GM18951 (cell line): ENCODE measurements around the gene VSIG10L2.
A peak's percentile ranks its signal among the peaks of the same experiment; 100 is the strongest.
"Not testable (repeated sequence)": the region's sequence is repeated elsewhere in the genome, so short reads cannot be mapped to it uniquely, and the experiment has no call there.

Experiments used
- POLR2A ChIP-seq: IDR thresholded peaks from 4 replicates; pipeline ENCODE4 v1.6.1; 2011; ENCODE audit warnings: mild to moderate bottlenecking; ENCODE audit not compliant: insufficient read length, insufficient read depth; ENCODE audit errors: extremely low read depth
- in situ Hi-C: fragments of 300-500 bp; cut with MboI; formaldehyde crosslinking; loops from one replicate; pipeline ENCODE4 v1.12.0; 2022; ENCODE audit warnings: low sequenced_read_pairs, mixed read lengths, inconsistent platforms; ENCODE audit not compliant: unreplicated experiment

Gene VSIG10L2

GRCh38 chr11:125945797-125946520, at the start of gene VSIG10L2:
Gene VSIG10L2, plus strand, starts transcription at chr11:125946044. Its CDS starts 12 bp downstream, at chr11:125946056.
- in situ Hi-C loops, result no loop called here
- TF ChIP-seq POLR2A, result no peak

GRCh38 chr11:125901872-125902271, 44.0 kb upstream of the VSIG10L2 start:
- no peak for TF ChIP-seq POLR2A
- in situ Hi-C loops, result no loop called here

GRCh38 chr11:125902277-125902926, 43.4 kb upstream of the VSIG10L2 start:
- no peak for TF ChIP-seq POLR2A
- in situ Hi-C loops, result no loop called here

DNA sequence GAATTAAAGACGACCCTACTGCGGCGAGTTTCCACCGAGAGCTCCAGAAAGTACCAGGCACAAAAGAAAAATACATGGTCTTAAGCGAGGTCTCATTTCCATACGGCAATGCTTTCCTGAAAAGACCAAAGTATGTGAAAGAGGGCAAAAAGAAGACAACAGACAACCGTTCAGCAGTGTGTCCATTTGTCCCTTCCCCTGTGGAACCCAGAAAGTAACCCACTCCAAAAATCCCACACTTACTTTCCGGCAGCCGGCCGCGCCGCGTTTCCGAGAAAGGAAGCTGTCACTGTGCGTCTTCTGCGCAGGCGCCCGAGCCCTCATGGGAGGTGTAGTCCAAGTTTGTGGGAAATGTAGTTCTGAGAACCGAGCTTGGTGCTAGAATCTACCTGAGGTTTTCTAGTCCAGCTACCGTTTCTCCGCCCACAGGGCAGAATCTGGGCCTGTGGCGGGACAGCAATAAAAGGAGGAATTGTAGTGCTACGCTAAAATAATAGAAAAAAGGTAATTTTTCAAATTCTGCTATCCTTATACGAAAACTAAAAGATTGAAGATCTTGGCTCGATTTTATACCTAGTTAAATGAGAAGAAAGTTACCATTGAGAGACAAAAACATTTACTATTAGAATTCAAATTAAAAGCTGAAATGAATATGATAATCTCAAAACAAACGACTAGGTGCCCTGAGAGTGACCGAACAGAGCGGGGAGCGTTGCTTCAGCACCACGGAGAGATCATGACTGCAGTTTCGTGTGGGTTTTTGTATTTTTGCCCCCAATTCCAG, 42.7 kb upstream of the VSIG10L2 start, which contains the start of gene PUS3:
TSS of gene PUS3 (minus strand) at position 280 of the 784 bp plus-strand sequence. CDS start 6,922 bp downstream, outside the sequence.
- in situ Hi-C loops, result no loop called here
- peak; percentile 81 for TF ChIP-seq POLR2A

- in situ Hi-C loops, result no loop called here
- TF ChIP-seq POLR2A, result no peak
Observed at GRCh38 chr11:125903711-125904659, 41.9 kb upstream of the VSIG10L2 start, which contains the start of gene DDX25. Gene DDX25, plus strand, starts transcription at chr11:125904508. Its CDS starts 10 bp downstream, at chr11:125904518.

DNA sequence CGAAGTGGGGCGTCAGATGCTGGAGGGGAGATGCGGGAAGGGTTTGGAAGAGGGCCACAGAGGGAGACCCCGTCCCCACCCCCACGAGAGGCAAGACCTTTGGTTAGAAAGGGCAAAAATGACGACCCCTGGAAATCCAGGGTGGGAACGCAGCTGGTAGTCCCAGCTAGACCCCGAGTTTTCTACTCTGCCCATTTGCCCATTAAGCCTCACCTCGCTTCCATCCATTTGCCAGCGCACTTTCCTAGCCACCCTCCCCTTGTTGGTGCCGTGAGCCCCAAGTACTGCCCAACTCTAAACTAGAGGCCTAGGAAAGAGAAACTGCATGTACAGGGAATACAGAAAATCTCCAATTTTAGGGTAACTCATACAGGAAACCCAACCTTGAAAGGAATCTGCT, 41.2 kb upstream of the VSIG10L2 start:
- in situ Hi-C loops, result no loop called here

DNA sequence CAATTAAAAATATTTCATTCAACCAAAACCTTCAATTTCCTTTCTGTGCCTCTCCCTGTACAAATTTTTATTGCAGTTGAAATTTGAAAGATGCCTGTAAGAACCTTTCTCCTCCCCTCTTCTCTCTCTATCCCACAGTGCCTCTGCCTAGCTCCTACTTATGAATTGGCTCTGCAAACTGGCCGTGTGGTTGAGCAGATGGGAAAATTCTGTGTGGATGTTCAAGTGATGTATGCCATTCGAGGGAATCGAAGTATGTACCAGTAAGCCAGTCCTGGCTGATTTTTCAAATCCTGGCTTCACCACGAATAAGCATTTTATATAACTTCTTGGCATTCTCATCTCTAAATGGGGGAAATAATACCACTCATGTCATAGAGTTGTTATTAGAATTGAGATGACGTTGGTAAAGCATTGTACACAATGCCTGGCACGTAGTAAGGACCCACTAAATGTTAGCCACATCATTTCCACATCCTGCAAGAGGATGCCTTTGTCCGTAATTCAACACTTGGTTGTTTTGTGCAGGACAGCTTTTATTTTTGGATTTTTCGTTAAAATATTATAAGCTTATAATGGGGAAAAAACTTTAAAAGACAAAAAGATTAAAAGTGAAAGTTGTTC, 35.5 kb upstream of the VSIG10L2 start:
- in situ Hi-C loops, result no loop called here
- TF ChIP-seq POLR2A, result no peak

More for the DNA sequence above, 41.2 kb upstream of the VSIG10L2 start:
- TF ChIP-seq POLR2A, result no peak

GRCh38 chr11:125914601-125915000, 31.2 kb upstream of the VSIG10L2 start:
- in situ Hi-C loops, result not testable (repeated sequence)

DNA sequence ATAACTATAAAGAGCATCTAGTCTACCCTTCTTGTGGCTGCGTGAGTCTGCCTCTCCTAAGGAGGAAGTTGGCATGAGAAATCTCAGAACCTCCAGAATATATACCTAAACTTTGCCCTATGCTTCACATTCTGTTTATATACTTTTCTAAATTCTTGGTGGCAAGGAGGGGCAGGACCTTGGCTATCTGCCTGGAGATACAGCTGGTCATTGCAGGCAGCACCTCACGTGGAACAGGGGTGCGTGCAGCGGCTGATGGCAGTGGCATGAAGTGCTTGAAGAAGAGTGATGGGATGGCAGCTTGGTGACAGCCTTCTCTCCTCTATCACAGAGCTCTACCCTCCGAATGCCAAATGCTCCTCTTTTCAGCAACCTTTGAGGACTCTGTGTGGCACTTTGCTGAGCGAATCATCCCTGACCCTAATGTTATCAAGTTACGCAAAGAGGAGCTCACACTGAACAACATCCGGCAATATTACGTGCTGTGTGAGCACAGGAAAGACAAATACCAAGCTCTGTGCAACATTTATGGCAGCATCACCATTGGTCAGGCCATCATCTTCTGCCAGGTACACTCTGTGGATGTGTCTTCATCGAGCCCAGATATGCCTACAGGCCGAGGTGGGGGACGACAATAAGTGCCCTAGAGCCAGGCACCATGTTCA, 29.0 kb upstream of the VSIG10L2 start:
- in situ Hi-C loops, result loop anchor here (5.0 kb wide), 1 partner anchor 275 kb away; no protein-coding TSS in a partner anchor
- no peak for TF ChIP-seq POLR2A

- in situ Hi-C loops, result loop anchor here (5.0 kb wide), 1 partner anchor 274 kb away; no protein-coding TSS in a partner anchor
- no peak for TF ChIP-seq POLR2A
Observed at GRCh38 chr11:125918140-125918840, 27.6 kb upstream of the VSIG10L2 start.

- TF ChIP-seq POLR2A, result no peak
- in situ Hi-C loops, result no loop called here
Observed at GRCh38 chr11:125921042-125921441, 24.8 kb upstream of the VSIG10L2 start.
